GM10266 (cell line): Measurements from ENCODE around the gene ZBTB38.

Experiments
- DNase-seq: peaks from one replicate; pipeline ENCODE4 v3.0.0; 2012; ENCODE audit errors: extremely low spot score
- TF ChIP-seq, protein P1 (sequence below): IDR thresholded peaks from 2 replicates; pipeline ENCODE4 v1.5.1; 2012; ENCODE audit warnings: mild to moderate bottlenecking, low read depth; ENCODE audit not compliant: control insufficient read depth, insufficient read depth; ENCODE audit errors: missing control alignments

ZBTB38 gene

DNA sequence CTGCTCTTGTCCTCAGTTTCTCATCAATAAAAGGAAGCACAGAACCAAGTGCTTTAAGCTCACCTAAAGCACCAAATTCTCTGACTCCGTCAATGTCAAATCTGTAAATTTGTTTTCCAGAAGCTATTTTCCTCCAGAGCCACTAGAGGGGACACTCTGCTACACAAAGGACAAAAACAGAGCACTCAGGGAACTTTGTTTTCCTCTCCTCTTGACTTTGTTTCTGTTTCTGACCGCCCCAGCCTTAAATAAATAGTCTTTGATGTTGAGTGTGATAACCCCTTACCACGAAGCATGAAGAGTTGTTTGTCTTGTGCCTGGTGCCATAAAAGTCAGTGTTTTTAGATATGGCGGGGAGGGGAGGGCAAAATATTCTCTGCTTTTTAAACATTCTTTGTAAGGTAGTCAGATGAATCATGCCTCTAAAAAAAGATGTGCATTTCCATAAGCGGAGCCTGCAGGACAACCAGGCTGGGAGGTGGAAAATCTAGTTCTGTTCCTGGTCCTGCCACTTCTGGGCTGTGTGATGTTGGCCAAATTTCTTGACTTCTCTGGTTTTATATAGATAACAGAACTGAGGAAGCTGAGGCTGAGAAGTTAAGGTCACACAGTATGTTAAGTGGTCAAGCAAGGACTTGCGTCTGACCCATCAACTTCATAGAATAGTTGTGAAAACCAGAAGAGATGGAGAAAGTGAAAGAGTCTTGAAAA, 7.3 kb upstream of the ZBTB38 start:
- peak; percentile 68 for DNase-seq
- TF ChIP-seq, protein P1, sequence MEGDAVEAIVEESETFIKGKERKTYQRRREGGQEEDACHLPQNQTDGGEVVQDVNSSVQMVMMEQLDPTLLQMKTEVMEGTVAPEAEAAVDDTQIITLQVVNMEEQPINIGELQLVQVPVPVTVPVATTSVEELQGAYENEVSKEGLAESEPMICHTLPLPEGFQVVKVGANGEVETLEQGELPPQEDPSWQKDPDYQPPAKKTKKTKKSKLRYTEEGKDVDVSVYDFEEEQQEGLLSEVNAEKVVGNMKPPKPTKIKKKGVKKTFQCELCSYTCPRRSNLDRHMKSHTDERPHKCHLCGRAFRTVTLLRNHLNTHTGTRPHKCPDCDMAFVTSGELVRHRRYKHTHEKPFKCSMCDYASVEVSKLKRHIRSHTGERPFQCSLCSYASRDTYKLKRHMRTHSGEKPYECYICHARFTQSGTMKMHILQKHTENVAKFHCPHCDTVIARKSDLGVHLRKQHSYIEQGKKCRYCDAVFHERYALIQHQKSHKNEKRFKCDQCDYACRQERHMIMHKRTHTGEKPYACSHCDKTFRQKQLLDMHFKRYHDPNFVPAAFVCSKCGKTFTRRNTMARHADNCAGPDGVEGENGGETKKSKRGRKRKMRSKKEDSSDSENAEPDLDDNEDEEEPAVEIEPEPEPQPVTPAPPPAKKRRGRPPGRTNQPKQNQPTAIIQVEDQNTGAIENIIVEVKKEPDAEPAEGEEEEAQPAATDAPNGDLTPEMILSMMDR: peak; percentile 80

DNA sequence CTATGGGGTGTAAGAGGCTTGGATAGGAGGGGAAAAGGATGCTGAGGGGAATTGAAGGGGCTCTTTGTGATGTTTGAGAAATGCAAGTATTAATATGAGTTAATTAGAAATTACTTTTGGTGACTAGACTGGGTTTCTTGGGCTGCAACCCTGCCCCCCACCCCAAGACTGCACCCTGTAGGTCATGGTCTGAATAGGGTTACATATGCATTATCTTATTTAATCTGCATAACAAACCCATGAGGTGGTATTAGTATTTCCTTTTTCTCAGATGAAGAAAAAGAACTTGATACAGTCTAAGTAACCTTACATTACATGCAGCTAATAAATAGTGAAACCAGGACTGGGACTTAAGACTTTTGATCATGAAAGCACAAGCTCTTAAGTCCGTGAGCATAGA, 5.6 kb upstream of the ZBTB38 start:
- TF ChIP-seq, protein P1: no peak
- no peak for DNase-seq

DNA sequence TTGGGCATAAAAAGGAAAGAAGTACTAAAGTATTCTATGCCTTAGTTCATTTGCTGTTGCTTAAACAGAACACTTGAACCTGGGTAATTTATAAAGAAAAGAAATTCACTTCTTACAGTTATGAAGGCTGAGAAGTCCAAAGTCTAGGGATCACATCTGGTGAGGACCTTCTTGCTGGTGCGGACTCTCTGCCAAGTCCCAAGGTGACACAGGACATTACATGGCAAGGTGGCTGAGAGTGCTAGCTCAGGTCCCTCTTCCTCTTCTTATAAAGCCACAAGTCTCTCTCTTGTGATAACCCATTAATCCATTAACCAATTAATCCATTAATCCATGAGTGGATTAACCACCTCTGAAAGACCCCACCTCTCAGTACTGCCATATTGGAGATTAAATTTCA, 3.1 kb upstream of the ZBTB38 start:
- no peak for DNase-seq

DNA sequence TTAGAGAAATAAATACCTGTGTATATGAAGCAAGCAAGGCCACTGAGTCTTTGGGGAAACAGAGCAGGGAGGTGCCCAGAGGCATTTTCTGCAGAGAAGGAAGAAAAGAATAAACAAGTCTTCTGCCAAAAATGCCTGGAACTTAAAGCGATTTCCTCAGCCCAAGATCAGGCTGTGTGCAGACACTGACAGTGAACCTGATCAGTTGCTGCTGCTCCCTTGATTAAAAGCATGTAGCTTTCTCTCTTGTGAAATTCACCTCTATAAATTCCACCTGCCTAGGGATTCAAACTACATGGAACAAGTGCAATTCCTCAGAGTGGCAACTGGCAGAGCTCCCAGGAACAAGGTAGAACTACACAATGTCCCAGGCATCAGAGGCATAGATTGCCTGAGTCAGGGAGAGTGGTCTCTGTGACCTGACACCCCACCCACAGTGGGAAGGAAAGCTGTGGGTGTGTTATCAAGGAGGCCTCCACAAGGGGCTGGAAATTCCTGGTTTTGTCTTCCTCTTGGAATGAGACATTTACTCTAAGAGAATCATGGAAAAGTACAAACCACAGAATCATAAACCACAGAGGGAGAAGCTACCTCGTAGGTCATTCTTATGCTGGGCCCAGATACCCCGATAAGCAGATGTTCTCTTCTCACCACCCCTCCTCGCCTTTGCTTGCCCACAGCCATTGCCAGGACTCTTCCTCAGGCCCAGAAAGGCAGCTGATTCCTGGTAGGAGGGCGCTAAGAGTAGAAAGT, 1.8 kb upstream of the ZBTB38 start:
- DNase-seq: no peak
- TF ChIP-seq, protein P1: no peak

More for the DNA sequence above, 3.1 kb upstream of the ZBTB38 start:
- TF ChIP-seq, protein P1: no peak

DNA sequence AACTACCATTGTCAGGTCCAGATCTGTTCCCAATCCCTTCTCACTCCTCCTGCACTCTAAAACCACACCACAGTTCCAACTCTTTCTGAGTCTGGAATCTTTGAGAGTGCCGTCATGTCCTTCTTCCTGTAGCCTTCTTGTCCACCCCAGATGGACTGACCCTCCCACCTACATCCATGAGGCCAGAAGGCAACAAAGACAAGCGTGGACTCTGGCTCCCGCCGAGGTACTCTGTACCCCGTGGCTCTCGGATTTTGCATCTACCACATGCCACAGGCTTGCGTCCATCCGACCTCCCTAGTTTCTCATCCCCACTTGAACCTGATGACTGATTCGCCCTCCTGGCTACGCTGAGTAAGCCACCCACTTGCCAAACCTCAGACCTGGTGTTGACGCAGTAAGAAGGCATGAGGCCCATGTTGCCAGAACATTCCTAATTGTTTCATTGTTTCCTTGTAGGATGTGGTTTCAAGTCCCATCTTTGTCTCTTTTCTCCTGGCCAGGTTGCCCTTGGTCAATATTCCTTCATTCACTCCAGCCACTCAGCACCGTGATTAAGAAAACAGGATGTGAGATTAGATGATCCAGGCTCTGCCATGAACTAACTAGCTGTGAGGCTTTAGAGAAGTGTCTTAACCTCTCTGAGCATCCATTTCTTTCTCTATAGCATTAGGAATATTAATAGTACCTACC, 1.1 kb upstream of the ZBTB38 start:
- TF ChIP-seq, protein P1: no peak
- no peak for DNase-seq

DNA sequence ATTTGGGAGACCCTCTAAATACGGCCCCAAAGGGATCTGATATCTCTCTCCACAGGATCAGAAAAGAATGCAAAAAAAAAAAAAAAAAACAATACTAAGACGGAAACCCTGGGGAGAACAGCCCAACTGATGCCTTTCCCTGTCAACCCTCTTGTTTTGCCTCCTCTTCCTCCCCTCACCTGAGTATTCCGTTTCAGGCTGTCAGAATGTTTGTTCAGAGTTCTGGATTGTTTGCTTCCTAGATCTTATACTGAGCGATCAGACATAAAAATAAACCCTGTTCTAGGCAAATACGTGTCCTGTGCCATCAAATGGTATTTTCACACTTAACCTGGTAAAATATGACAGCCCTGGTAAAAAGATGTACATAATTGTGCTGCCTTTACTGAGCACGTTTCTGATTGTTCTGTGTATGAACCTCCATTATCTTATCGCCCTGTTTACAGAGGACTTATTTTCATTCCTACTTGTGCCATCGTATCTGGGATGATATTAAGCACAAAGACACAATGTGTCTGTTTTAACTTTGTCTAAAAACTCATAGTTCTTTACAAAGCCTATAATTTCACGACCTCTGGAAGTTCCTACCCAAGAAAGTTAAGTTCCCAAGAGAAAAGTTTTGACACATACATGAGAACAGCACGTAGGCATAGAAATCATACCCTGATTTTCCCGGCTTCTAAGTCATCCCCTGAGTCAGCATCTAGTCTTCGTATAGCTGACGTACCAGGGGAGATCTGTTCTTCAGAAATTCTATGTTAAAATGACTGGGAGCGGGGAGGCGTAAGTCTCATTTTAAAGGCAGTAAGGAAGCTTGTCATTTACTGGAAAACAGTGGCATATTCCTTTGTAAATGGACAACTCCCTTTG, 856 bp downstream of the ZBTB38 start:
- TF ChIP-seq, protein P1: no peak
- no peak for DNase-seq
